GM18502 (cell line): Measurements from ENCODE around the gene RAPGEF2.
"Not testable (repeated sequence)": the region's sequence is repeated elsewhere in the genome, so short reads cannot be mapped to it uniquely, and the experiment has no call there.

Experiments
- ATAC-seq: cut with Tn5 transposase; IDR thresholded peaks from one replicate; pipeline ENCODE4 v1.9.1; 2021; ENCODE audit warnings: mild to moderate bottlenecking; ENCODE audit not compliant: unreplicated experiment, poor library complexity

Gene RAPGEF2

GRCh38 chr4:159349332-159349731, 246.5 kb downstream of the RAPGEF2 start:
- ATAC-seq = no peak

- ATAC-seq = no peak
These were observed 249.7 kb downstream of the RAPGEF2 start for GRCh38 chr4:159352609-159353008.

- ATAC-seq = no peak
These were observed 250.7 kb downstream of the RAPGEF2 start for GRCh38 chr4:159353422-159354116.

- no peak for ATAC-seq
These were observed 252.6 kb downstream of the RAPGEF2 start for GRCh38 chr4:159355466-159355865.

GRCh38 chr4:159357350-159357749, 254.5 kb downstream of the RAPGEF2 start:
- no peak for ATAC-seq

GRCh38 chr4:159358226-159358625, 255.3 kb downstream of the RAPGEF2 start:
- no peak for ATAC-seq

GRCh38 chr4:159360549-159360948, 257.7 kb downstream of the RAPGEF2 start:
- no peak for ATAC-seq

- no peak for ATAC-seq
These were observed 260.5 kb downstream of the RAPGEF2 start for GRCh38 chr4:159363361-159363760.

GRCh38 chr4:159366966-159367780, 264.3 kb downstream of the RAPGEF2 start:
- no peak for ATAC-seq

GRCh38 chr4:159367781-159368080, 264.9 kb downstream of the RAPGEF2 start:
- ATAC-seq = peak; percentile 85

- no peak for ATAC-seq
These were observed 265.4 kb downstream of the RAPGEF2 start for GRCh38 chr4:159368320-159368719.

- no peak for ATAC-seq
These were observed 266.4 kb downstream of the RAPGEF2 start for GRCh38 chr4:159369256-159369655.

- no peak for ATAC-seq
These were observed 267.4 kb downstream of the RAPGEF2 start for GRCh38 chr4:159370286-159370685.

GRCh38 chr4:159374749-159375530, 272.1 kb downstream of the RAPGEF2 start:
- no peak for ATAC-seq

- no peak for ATAC-seq
These were observed 273.4 kb downstream of the RAPGEF2 start for GRCh38 chr4:159376289-159376688.

- ATAC-seq = no peak
These were observed 275.3 kb downstream of the RAPGEF2 start for GRCh38 chr4:159378056-159378616.

- not testable (repeated sequence) for ATAC-seq
These were observed 276.2 kb downstream of the RAPGEF2 start for GRCh38 chr4:159379064-159379463.

- ATAC-seq = no peak
These were observed 277.0 kb downstream of the RAPGEF2 start for GRCh38 chr4:159379836-159380235.

GRCh38 chr4:159382856-159383561, 280.1 kb downstream of the RAPGEF2 start:
- no peak for ATAC-seq

- no peak for ATAC-seq
These were observed 280.7 kb downstream of the RAPGEF2 start for GRCh38 chr4:159383562-159383931.
